ENCODE data around the gene ODAD4.

GRCh38 chr17:41977991-41978390, 47.6 kb downstream of the ODAD4 start:
- TF ChIP-seq YY1 (IDR thresholded peaks at IDR 0.05) (no peak), JUND (IDR thresholded peaks at IDR 0.05) (no peak)

Data from liver (tissue), 2 donors.